GM12872 (cell line): ENCODE data around the gene YRDC.

Experiments used
- CTCF ChIP-seq: IDR thresholded peaks from 3 replicates; pipeline ENCODE4 v1.5.1; 2011; ENCODE audit warnings: low read depth, mild to moderate bottlenecking, low read length, moderate library complexity; ENCODE audit not compliant: insufficient read depth

YRDC gene

GRCh38 chr1:37764414-37764825 is 43.6 kb downstream of the YRDC start:
- TF ChIP-seq CTCF, result no peak

- TF ChIP-seq CTCF, result no peak
Measured at GRCh38 chr1:37763791-37764413, 44.1 kb downstream of the YRDC start.

GRCh38 chr1:37762516-37762915 is 45.5 kb downstream of the YRDC start:
- TF ChIP-seq CTCF, result no peak

- no peak for TF ChIP-seq CTCF
Measured at GRCh38 chr1:37761416-37762095, 46.5 kb downstream of the YRDC start.

GRCh38 chr1:37759451-37759850 is 48.6 kb downstream of the YRDC start:
- TF ChIP-seq CTCF, result no peak

- no peak; the same call in 2 of the 3 replicates for TF ChIP-seq CTCF
Measured at GRCh38 chr1:37755951-37756560, 52.0 kb downstream of the YRDC start.

GRCh38 chr1:37755290-37755689 is 52.7 kb downstream of the YRDC start:
- no peak for TF ChIP-seq CTCF
